H1 (cell line): Measurements from ENCODE around the gene CACNG8. TPM values are rescaled to one million over a fixed set of nuclear protein-coding genes. Genes with fewer than 3 reads are reported as not detected.

Source experiments
- CTCF ChIA-PET: fragments of 300-600 bp; sonication (Branson Sonifier 250); formaldehyde crosslinking; loops from one replicate; lab custom pipeline; 2021; ENCODE audit not compliant: partially characterized antibody; lab: Charles Lee
- POLR2A ChIA-PET: fragments of 300-600 bp; sonication (Branson Sonifier 250); formaldehyde crosslinking; loops from one replicate; lab custom pipeline; 2021; ENCODE audit warnings: inconsistent platforms; ENCODE audit not compliant: partially characterized antibody; lab: Charles Lee
- DNase-seq, 2 experiments: peaks; one replicate each; pipeline versions ENCODE4 v3.0.0 to v3.0.0-alpha.2; 2010 to 2022; ENCODE audit warnings: low spot score in 2 of 2, low read depth in 1 of 2, mixed read lengths in 1 of 2
- FAIRE-seq: peaks from 2 replicates; lab custom pipeline; 2011; peaks lifted over from hg19 to GRCh38; lab: Jason Lieb, UNC
- H2AFZ ChIP-seq: 2 replicates; pipeline ENCODE4 v1.8.1; 2012; ENCODE audit warnings: low read length, inconsistent platforms
- H2AK5ac ChIP-seq: 2 replicates; pipeline ENCODE4 v1.6.1; 2013; ENCODE audit warnings: low read depth, low read length
- H2BK120ac ChIP-seq: replicated peaks from 2 replicates; pipeline ENCODE3; 2013; ENCODE audit warnings: low read depth, low read length, inconsistent platforms
- H2BK12ac ChIP-seq: 2 replicates; pipeline ENCODE4 v1.6.1; 2013; ENCODE audit warnings: low read depth, low read length
- H2BK15ac ChIP-seq: 2 replicates; pipeline ENCODE4 v1.6.1; 2013; ENCODE audit warnings: low read length
- H2BK20ac ChIP-seq: 2 replicates; pipeline ENCODE4 v1.6.1; 2013; ENCODE audit warnings: low read length
- H2BK5ac ChIP-seq: 2 replicates; pipeline ENCODE4 v1.6.1; 2013; ENCODE audit warnings: low read depth, low read length
- H3K14ac ChIP-seq: 2 replicates; pipeline ENCODE4 v1.6.1; 2013; ENCODE audit warnings: inconsistent platforms; ENCODE audit not compliant: insufficient read length
- H3K18ac ChIP-seq: 2 replicates; pipeline ENCODE4 v1.6.1; 2013; ENCODE audit warnings: low read length; ENCODE audit errors: extremely low read depth
- H3K23ac ChIP-seq: 2 replicates; pipeline ENCODE4 v1.6.1; 2013; ENCODE audit warnings: inconsistent platforms; ENCODE audit not compliant: insufficient read length
- H3K23me2 ChIP-seq: 2 replicates; pipeline ENCODE4 v1.6.1; 2013; ENCODE audit warnings: low read depth, low read length
- H3K27ac ChIP-seq: 2 replicates; pipeline ENCODE4 v1.6.1; 2011; ENCODE audit warnings: low read depth, low read length, inconsistent platforms
- H3K27me3 ChIP-seq, 4 experiments: replicated peaks in 1 of 4; 1 replicate in 1 of 4; 2 replicates in 3 of 4; pipeline versions ENCODE4 v1.6.1 to v1.8.1; 2011 to 2013; ENCODE audit warnings: low read length in 3 of 4, mild to moderate bottlenecking in 3 of 4, inconsistent platforms in 2 of 4, mixed read lengths in 2 of 4, moderate library complexity in 1 of 4; ENCODE audit not compliant: control insufficient read depth in 3 of 4, insufficient read depth in 3 of 4; ENCODE audit errors: extremely low read depth in 1 of 4
- H3K36me3 ChIP-seq, 4 experiments: 2 replicates each; pipeline versions ENCODE4 v1.6.1 to v1.8.1; 2011 to 2013; ENCODE audit warnings: mild to moderate bottlenecking in 4 of 4, low read length in 3 of 4, moderate library complexity in 2 of 4, control low read depth in 1 of 4, inconsistent platforms in 1 of 4; ENCODE audit not compliant: insufficient read depth in 4 of 4, control insufficient read depth in 2 of 4
- H3K4ac ChIP-seq: replicated peaks from 2 replicates; pipeline ENCODE3; 2013; ENCODE audit warnings: low read length, low read depth, mixed read lengths, inconsistent platforms; ENCODE audit not compliant: insufficient read length
- H3K4me1 ChIP-seq, 4 experiments: replicated peaks in 1 of 4; 1 replicate in 1 of 4; 2 replicates in 3 of 4; pipeline versions ENCODE4 v1.6.1 to v1.8.1; 2011 to 2013; ENCODE audit warnings: low read length in 3 of 4, inconsistent platforms in 2 of 4, mixed read lengths in 1 of 4; ENCODE audit not compliant: insufficient read depth in 4 of 4, control insufficient read depth in 3 of 4
- H3K4me2 ChIP-seq, 2 experiments: 2 replicates each; pipeline versions ENCODE4 v1.6.1 to v1.8.1; 2011 to 2013; ENCODE audit warnings: low read depth in 2 of 2, low read length in 2 of 2, control low read depth in 1 of 2, inconsistent platforms in 1 of 2, mild to moderate bottlenecking in 1 of 2; ENCODE audit not compliant: insufficient read depth in 1 of 2
- H3K4me3 ChIP-seq, 4 experiments: fragments of 200-600, 300-600 bp in 1 of 4; sonication (generic), shearing (Covaris generic), sonication (Bioruptor Twin) in 1 of 4; 2 replicates each; pipeline versions ENCODE4 v1.5.1 to v1.8.1; 2011 to 2016; ENCODE audit warnings: low read length in 4 of 4, low read depth in 3 of 4, control low read depth in 2 of 4, inconsistent platforms in 2 of 4, mild to moderate bottlenecking in 2 of 4, mixed read lengths in 1 of 4, moderate library complexity in 1 of 4; ENCODE audit not compliant: insufficient read depth in 2 of 4; ENCODE audit errors: extremely low read depth in 1 of 4
- H3K56ac ChIP-seq: replicated peaks from 2 replicates; pipeline ENCODE3; 2013; ENCODE audit warnings: low read depth, mild to moderate bottlenecking, mixed read lengths, low read length, inconsistent platforms; ENCODE audit not compliant: insufficient read length
- H3K79me1 ChIP-seq: 2 replicates; pipeline ENCODE4 v1.6.1; 2013; ENCODE audit warnings: low read depth, low read length, control low read depth
- H3K79me2 ChIP-seq, 2 experiments: 2 replicates each; pipeline versions ENCODE4 v1.6.1 to v1.8.1; 2012 to 2013; ENCODE audit warnings: low read length in 2 of 2, mild to moderate bottlenecking in 2 of 2, inconsistent platforms in 1 of 2; ENCODE audit not compliant: insufficient read depth in 2 of 2, control insufficient read depth in 1 of 2
- H3K9ac ChIP-seq, 4 experiments: replicated peaks in 1 of 4; 1 replicate in 1 of 4; 2 replicates in 3 of 4; pipeline versions ENCODE4 v1.6.1 to v1.8.1; 2011 to 2013; ENCODE audit warnings: low read depth in 3 of 4, low read length in 3 of 4, control low read depth in 2 of 4, mild to moderate bottlenecking in 2 of 4, moderate library complexity in 2 of 4, inconsistent platforms in 1 of 4; ENCODE audit errors: extremely low read depth in 1 of 4
- H3K9me3 ChIP-seq, 2 experiments: 2 replicates each; pipeline versions ENCODE4 v1.6.1 to v1.8.1; 2012 to 2013; ENCODE audit warnings: mild to moderate bottlenecking in 2 of 2, moderate library complexity in 2 of 2, control low read depth in 1 of 2, inconsistent platforms in 1 of 2, low read depth in 1 of 2, low read length in 1 of 2, mixed read lengths in 1 of 2; ENCODE audit not compliant: insufficient read depth in 2 of 2
- H4K20me1 ChIP-seq, 2 experiments: replicated peaks in 1 of 2; 2 replicates each; pipeline versions ENCODE3 to v1.8.1; 2011 to 2013; ENCODE audit warnings: inconsistent platforms in 2 of 2, low read length in 2 of 2, mild to moderate bottlenecking in 1 of 2; ENCODE audit not compliant: insufficient read depth in 2 of 2, control insufficient read depth in 1 of 2
- H4K5ac ChIP-seq: 2 replicates; pipeline ENCODE4 v1.6.1; 2013; ENCODE audit warnings: low read length, low read depth, mixed read lengths, inconsistent platforms; ENCODE audit not compliant: insufficient read length
- H4K8ac ChIP-seq: 2 replicates; pipeline ENCODE4 v1.8.0; 2013; ENCODE audit warnings: mild to moderate bottlenecking, moderate library complexity, low read length, inconsistent platforms; ENCODE audit not compliant: insufficient read depth; ENCODE audit errors: extremely low read depth
- H4K91ac ChIP-seq: replicated peaks from 2 replicates; pipeline ENCODE3; 2013; ENCODE audit warnings: low read length, mixed read lengths, inconsistent platforms; ENCODE audit not compliant: insufficient read length
- BACH1 ChIP-seq: IDR thresholded peaks from 2 replicates; pipeline ENCODE4 v1.6.1; 2012; ENCODE audit warnings: low read length, improper control_type of control experiment
- CBX8 ChIP-seq: fragments of 300-800, 300-1000 bp; sonication (generic); IDR thresholded peaks from 2 replicates; pipeline ENCODE4 v1.7.1; 2016; ENCODE audit warnings: low read depth, low read length, borderline replicate concordance
- CREB1 ChIP-seq: IDR thresholded peaks from 2 replicates; pipeline ENCODE4 v1.6.1; 2012; ENCODE audit warnings: inconsistent platforms
- KDM1A ChIP-seq: fragments of 200-600, 300-600 bp; sonication (generic); IDR thresholded peaks from 2 replicates; pipeline ENCODE4 v1.7.1; 2016; ENCODE audit warnings: mild to moderate bottlenecking, low read length, borderline replicate concordance
- KDM5A ChIP-seq: fragments of 200-600 bp; IDR thresholded peaks from 2 replicates; pipeline ENCODE4 v1.7.1; 2012; ENCODE audit warnings: mild to moderate bottlenecking, low read length, inconsistent platforms, mixed read lengths
- RAD21 ChIP-seq, 2 experiments: IDR thresholded peaks in 1 of 2; conservative IDR thresholded peaks in 1 of 2; 2 replicates each; pipeline ENCODE4 v1.6.1; 2011; ENCODE audit warnings: low read depth in 2 of 2, low read length in 2 of 2, improper control_type of control experiment in 1 of 2, inconsistent platforms in 1 of 2, mild to moderate bottlenecking in 1 of 2, moderate library complexity in 1 of 2
- RBBP5 ChIP-seq: IDR thresholded peaks from 2 replicates; pipeline ENCODE4 v1.7.1; 2012; ENCODE audit warnings: low read depth, mild to moderate bottlenecking, inconsistent platforms, low read length, moderate library complexity, borderline replicate concordance
- SAP30 ChIP-seq: fragments of 300-600 bp; sonication (generic); IDR thresholded peaks from 2 replicates; pipeline ENCODE4 v1.7.1; 2012; ENCODE audit warnings: low read length, moderate library complexity, mild to moderate bottlenecking, inconsistent platforms; ENCODE audit not compliant: insufficient read depth, insufficient replicate concordance
- SIN3A ChIP-seq, 2 experiments: IDR thresholded peaks in 1 of 2; conservative IDR thresholded peaks in 1 of 2; 2 replicates each; pipeline ENCODE4 v1.6.1; 2011 to 2012; ENCODE audit warnings: low read length in 2 of 2, improper control_type of control experiment in 1 of 2, low read depth in 1 of 2, mild to moderate bottlenecking in 1 of 2
- SP1 ChIP-seq: IDR thresholded peaks from 2 replicates; pipeline ENCODE4 v1.6.1; 2011; ENCODE audit warnings: low read depth, low read length
- TCF12 ChIP-seq: IDR thresholded peaks from 2 replicates; pipeline ENCODE4 v1.6.1; 2011; ENCODE audit warnings: low read depth, mild to moderate bottlenecking, low read length
- WGBS, 2 experiments: shearing (Covaris generic) in 1 of 2; methylation state at CpG; one replicate each; pipeline versions ENCODE4 v1.1.6 to v1.1.7; 2013 to 2015; ENCODE audit warnings: low lambda C conversion rate in 2 of 2, mixed read lengths in 2 of 2, inconsistent platforms in 1 of 2, low coverage in 1 of 2, missing lambda C conversion rate in 1 of 2; ENCODE audit not compliant: insufficient replicate concordance in 2 of 2, insufficient coverage in 1 of 2, insufficient read length in 1 of 2; ENCODE audit errors: extremely low coverage in 1 of 2, missing lambda C conversion rate in 1 of 2; 5-methylcytosine and 5-hydroxymethylcytosine counted together
- polyA plus RNA-seq, 7 experiments: library from polyadenylated mRNA; depleted of rRNA in 3 of 7; stranded (reverse) in 5 of 7; unstranded in 2 of 7; fragments of >200 nt in 5 of 7; fragments of 200-250 nt in 2 of 7; gene quantifications; 1 replicate in 5 of 7; 2 replicates in 1 of 7; 4 replicates in 1 of 7; pipeline versions ENCODE4 v1.2.1 to v1.2.3, GENCODE V29; 2011 to 2013; ENCODE audit warnings: missing spikeins in 2 of 7, mixed read lengths in 2 of 7
- total RNA-seq: library from RNA; stranded (reverse); fragmentation: NEBNext Ultra II Directional; extraction: Animal tissue kit (Norgen Biotek cat#: 25700); gene quantifications from 2 replicates; pipeline ENCODE4 v1.2.1, GENCODE V29; 2021

Gene CACNG8
- total and polyA plus RNA-seq, 2 of the 8 experiments (the other 6 are each of a cell fraction or from before 2014, with no cell fraction given), result 0.41 to 4.5 TPM

- no peaks in the 10 kb centered on the region; a peak in 2 of 7 replicates for H3K27me3 ChIP-seq
- H2BK120ac ChIP-seq, result no peak overlapping the region
- H3K14ac ChIP-seq, result no peak overlapping the region
- no peak overlapping the region for H3K23ac ChIP-seq
- peaks cover 6 to 7% of the 10 kb centered on the region in 2 experiments for H4K20me1 ChIP-seq
- peak overlapping the region; percentile 53 to 78 (median 67); a peak in 7 of 8 replicates for H3K4me3 ChIP-seq
- no peak overlapping the region for H2BK20ac ChIP-seq
- no peak overlapping the region for H3K56ac ChIP-seq
- no peak overlapping the region for H2AFZ ChIP-seq
- CTCF ChIA-PET, result interaction anchor here (1.0 to 2.1 kb wide), 8 partner anchors 11 to 65 kb away, joined by 4 to 13 read pairs (median 5); no protein-coding TSS in a partner anchor
- H4K8ac ChIP-seq, result no peak overlapping the region
- no peak overlapping the region for H3K27ac ChIP-seq
- H3K36me3 ChIP-seq, result peaks cover 0 to 2% (median 0%) of the 10 kb centered on the region in 4 experiments; a peak in 1 of 8 replicates
- no peaks in the 10 kb centered on the region for H3K9me3 ChIP-seq
- peaks cover 4 to 14% (median 9%) of the 10 kb centered on the region in 4 experiments for H3K4me1 ChIP-seq
- H4K91ac ChIP-seq, result no peak overlapping the region
- H3K4ac ChIP-seq, result no peak overlapping the region
- H3K9ac ChIP-seq, result no peak overlapping the region; a peak in 1 of 7 replicates
- H2BK5ac ChIP-seq, result peak overlapping the region; percentile 78
- H3K18ac ChIP-seq, result peak overlapping the region; percentile 34
- H2BK15ac ChIP-seq, result peak overlapping the region; percentile 31; the same call in 1 of the 2 replicates
- H2BK12ac ChIP-seq, result no peak overlapping the region
- H3K4me2 ChIP-seq, result peak overlapping the region; percentile 70 to 77
- peaks cover 28% of the 10 kb centered on the region for H3K23me2 ChIP-seq
- FAIRE-seq (peak; percentile 97), DNase-seq (peak in 1 of 2 experiments; percentile 86)
- POLR2A ChIA-PET, result interaction anchor here (0.8 to 3.3 kb wide), 9 partner anchors 8 to 109 kb away, joined by 3 to 30 read pairs (median 4); partner anchors contain the start of genes MYADM and PRKCG
- H2AK5ac ChIP-seq, result no peak overlapping the region
- peaks cover 0 to 3% of the 10 kb centered on the region in 2 experiments; a peak in 1 of 4 replicates for H3K79me2 ChIP-seq
- 5% methylated on average over 9 of the region's 9 CpGs; no CpG with 5 or more reads in 1 of the 2 experiments for WGBS, 2 experiments
- no peaks in the 10 kb centered on the region for H3K79me1 ChIP-seq
- H4K5ac ChIP-seq, result no peak overlapping the region
- TF ChIP-seq KDM1A (peak; percentile 58; the same call in 1 of the 2 replicates), KDM5A (no peak), CBX8 (no peak), RBBP5 (no peak), SIN3A (conservative IDR thresholded peaks at IDR 0.05 in 1 of 2, IDR thresholded peaks at IDR 0.05 in 1 of 2; ENCODE audit: low read depth in 1 of 2, low read length in 2 of 2) (peak in 1 of 2 experiments; percentile 73; a peak in 2 of 4 replicates), SAP30 (peak; percentile 15), TCF12 (0 out of 2 replicates have a peak, but pooled peaks have one; percentile 38), RAD21 (IDR thresholded peaks at IDR 0.05 in 1 of 2, conservative IDR thresholded peaks at IDR 0.05 in 1 of 2; ENCODE audit: low read depth in 2 of 2, low read length in 2 of 2) (peak in 1 of 2 experiments; percentile 30; a peak in 1 of 4 replicates), CREB1 (0 out of 2 replicates have a peak, but pooled peaks have one; percentile 38), SP1 (peak; percentile 62), BACH1 (no peak)
Observed at GRCh38 chr19:53977429-53977990, 14.8 kb downstream of the CACNG8 start.
